A549 (cell line): ENCODE results near the gene C11orf21.

Experiments
- BHLHE40 ChIP-seq: IDR thresholded peaks from 2 replicates; pipeline ENCODE4 v1.6.1; 2012; ENCODE audit warnings: low read depth, low read length, inconsistent platforms
- HOXA7 ChIP-seq: fragments of 250-450 bp; sonication (Bioruptor Pico); IDR thresholded peaks from 2 replicates; pipeline ENCODE4 v1.5.0; 2020; ENCODE audit warnings: mild to moderate bottlenecking, moderate library complexity
- RAD21 ChIP-seq, 2 experiments: fragments of >200 bp in 1 of 2; sonication (Bioruptor Twin) in 1 of 2; formaldehyde crosslinking in 1 of 2; IDR thresholded peaks in 1 of 2; conservative IDR thresholded peaks in 1 of 2; 2 replicates in 1 of 2; 3 replicates in 1 of 2; pipeline ENCODE4 v1.6.1; 2012 to 2018; ENCODE audit warnings: inconsistent platforms in 1 of 2
- TF ChIP-seq, protein P1 (sequence below): fragments of >200 bp; sonication (Bioruptor Twin); formaldehyde crosslinking; IDR thresholded peaks from 3 replicates; pipeline ENCODE4 v1.5.1; 2016

DNA sequence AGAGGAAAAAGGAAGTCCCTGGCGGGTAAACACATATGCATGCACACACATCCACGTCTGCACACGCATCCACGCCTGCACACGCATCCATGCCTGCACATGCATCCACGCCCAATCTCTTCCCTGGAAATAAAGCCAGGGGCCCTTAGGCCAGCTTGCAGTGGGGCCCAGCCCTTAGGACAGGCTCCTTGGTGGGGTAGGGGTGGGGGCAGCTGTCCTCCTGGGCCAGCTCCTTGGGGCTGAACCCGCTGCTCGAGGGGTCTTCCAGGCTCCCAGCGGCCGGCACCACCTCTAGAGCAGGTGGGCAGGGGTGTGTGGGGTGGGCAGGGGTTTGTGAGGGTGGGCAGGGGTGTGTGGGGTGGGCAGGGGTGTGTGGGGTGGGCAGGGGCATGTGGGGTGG lies 1.9 kb downstream of the C11orf21 start:
- TF ChIP-seq, protein P1, sequence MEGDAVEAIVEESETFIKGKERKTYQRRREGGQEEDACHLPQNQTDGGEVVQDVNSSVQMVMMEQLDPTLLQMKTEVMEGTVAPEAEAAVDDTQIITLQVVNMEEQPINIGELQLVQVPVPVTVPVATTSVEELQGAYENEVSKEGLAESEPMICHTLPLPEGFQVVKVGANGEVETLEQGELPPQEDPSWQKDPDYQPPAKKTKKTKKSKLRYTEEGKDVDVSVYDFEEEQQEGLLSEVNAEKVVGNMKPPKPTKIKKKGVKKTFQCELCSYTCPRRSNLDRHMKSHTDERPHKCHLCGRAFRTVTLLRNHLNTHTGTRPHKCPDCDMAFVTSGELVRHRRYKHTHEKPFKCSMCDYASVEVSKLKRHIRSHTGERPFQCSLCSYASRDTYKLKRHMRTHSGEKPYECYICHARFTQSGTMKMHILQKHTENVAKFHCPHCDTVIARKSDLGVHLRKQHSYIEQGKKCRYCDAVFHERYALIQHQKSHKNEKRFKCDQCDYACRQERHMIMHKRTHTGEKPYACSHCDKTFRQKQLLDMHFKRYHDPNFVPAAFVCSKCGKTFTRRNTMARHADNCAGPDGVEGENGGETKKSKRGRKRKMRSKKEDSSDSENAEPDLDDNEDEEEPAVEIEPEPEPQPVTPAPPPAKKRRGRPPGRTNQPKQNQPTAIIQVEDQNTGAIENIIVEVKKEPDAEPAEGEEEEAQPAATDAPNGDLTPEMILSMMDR, result no peak
- TF ChIP-seq HOXA7 (CRISPR knock-in tag), result no peak
- no peak for TF ChIP-seq RAD21 (conservative IDR thresholded peaks at IDR 0.05 in 1 of 2, IDR thresholded peaks at IDR 0.05 in 1 of 2)
- no peak for TF ChIP-seq BHLHE40
